K562 (cell line): ENCODE data around the gene SSR2. TPM values are rescaled to one million over a fixed set of nuclear protein-coding genes. Genes with fewer than 3 reads are reported as not detected.

Experiments used
- CBFA2T2 ChIP-seq: fragments of 450-650 bp; conservative IDR thresholded peaks from 2 replicates; pipeline ENCODE4 v1.6.1; 2017; ENCODE audit warnings: mild to moderate bottlenecking
- CREM ChIP-seq: IDR thresholded peaks from 2 replicates; pipeline ENCODE4 v1.6.1; 2014; ENCODE audit warnings: antibody characterized with exemption, low read depth
- FOSL1 ChIP-seq: fragments of 200-800 bp; sonication (Bioruptor generic); conservative IDR thresholded peaks from 2 replicates; pipeline ENCODE4 v1.6.1; 2016; ENCODE audit warnings: missing genetic modification characterization, missing compliant biosample characterization
- LEF1 ChIP-seq: fragments of 450-650 bp; IDR thresholded peaks from 2 replicates; pipeline ENCODE4 v1.6.1; 2016; ENCODE audit warnings: mild to moderate bottlenecking
- YY1 ChIP-seq, 3 experiments: IDR thresholded peaks; 2 replicates each; pipeline ENCODE4 v1.6.1; 2011; ENCODE audit warnings: low read length in 2 of 3, mild to moderate bottlenecking in 2 of 3, moderate library complexity in 2 of 3, borderline replicate concordance in 1 of 3, control low read depth in 1 of 3, low read depth in 1 of 3; ENCODE audit not compliant: insufficient read depth in 3 of 3, insufficient replicate concordance in 2 of 3, control insufficient read depth in 1 of 3, insufficient read length in 1 of 3; ENCODE audit errors: extremely low read depth in 1 of 3
- ZNF143 ChIP-seq: sonication (generic); formaldehyde crosslinking; IDR thresholded peaks from 2 replicates; pipeline ENCODE4 v1.9.0; 2022; ENCODE audit warnings: mild to moderate bottlenecking, missing genetic modification reagents
- ZNF263 ChIP-seq: sonication (generic); formaldehyde crosslinking; IDR thresholded peaks from 2 replicates; pipeline ENCODE4 v1.8.0; 2022; ENCODE audit warnings: mild to moderate bottlenecking, missing genetic modification reagents, borderline replicate concordance
- ZNF561 ChIP-seq: fragments of 450-650 bp; formaldehyde crosslinking; conservative IDR thresholded peaks from 2 replicates; pipeline ENCODE4 v1.4.0; 2020; ENCODE audit warnings: mild to moderate bottlenecking, moderate library complexity
- ZNF75A ChIP-seq: fragments of 450-650 bp; formaldehyde crosslinking; IDR thresholded peaks from 2 replicates; pipeline ENCODE4 v1.4.0; 2020; ENCODE audit warnings: mild to moderate bottlenecking
- polyA plus RNA-seq, 8 experiments: library from polyadenylated mRNA; depleted of rRNA in 4 of 8; stranded (reverse) in 5 of 8; unstranded in 3 of 8; fragments of >200 nt; fragmentation: Nextera tagmentation in 2 of 8; fragmentation: Illumina TruSeq in 1 of 8; extraction: Ambion mirVana in 2 of 8; extraction: Trizol in 1 of 8; gene quantifications; 2 replicates each; pipeline versions ENCODE4 v1.2.1 to v1.2.3, GENCODE V29; 2011 to 2014; ENCODE audit warnings: inconsistent platforms in 1 of 8, missing spikeins in 1 of 8
- total RNA-seq, 7 experiments: library from RNA; depleted of rRNA in 6 of 7; stranded (reverse); fragments of >200 nt in 6 of 7; fragmentation: Illumina TruSeq in 2 of 7; extraction: Trizol in 2 of 7; gene quantifications; 2 replicates each; pipeline versions ENCODE4 v1.2.1 to v1.2.3, GENCODE V29; 2011 to 2021; ENCODE audit warnings: low replicate concordance in 1 of 7
- TF ChIP-seq, protein P1 (sequence below): fragments of 200-400 bp; formaldehyde crosslinking; IDR thresholded peaks from 2 replicates; pipeline ENCODE4 v1.6.1; 2017; ENCODE audit warnings: mild to moderate bottlenecking, low read depth, low read length, moderate library complexity
- TF ChIP-seq, protein P2 (sequence below): sonication (generic); formaldehyde crosslinking; IDR thresholded peaks from 2 replicates; pipeline ENCODE4 v1.8.0; 2022; ENCODE audit warnings: mild to moderate bottlenecking, low read depth, missing genetic modification reagents
- TF ChIP-seq, protein P3 (sequence below): IDR thresholded peaks from 3 replicates; pipeline ENCODE4 v1.6.1; 2011; ENCODE audit warnings: borderline replicate concordance, mild to moderate bottlenecking; ENCODE audit not compliant: insufficient read length, insufficient read depth
- TF ChIP-seq, protein P4 (sequence below): fragments of 450-650 bp; formaldehyde crosslinking; IDR thresholded peaks from 2 replicates; pipeline ENCODE4 v1.4.0; 2022; ENCODE audit warnings: missing genetic modification characterization
- TF ChIP-seq, protein P5 (sequence below), 3 experiments: fragments of 200-800 bp in 1 of 3; sonication (Bioruptor generic) in 1 of 3; sonication (generic) in 1 of 3; formaldehyde crosslinking in 1 of 3; IDR thresholded peaks; 2 replicates each; pipeline versions ENCODE4 v1.6.1 to v1.8.0; 2016 to 2022; ENCODE audit warnings: mild to moderate bottlenecking in 2 of 3, missing compliant biosample characterization in 2 of 3, missing genetic modification characterization in 2 of 3, missing genetic modification reagents in 1 of 3

Gene SSR2
- total and polyA plus RNA-seq, 9 of the 15 experiments (the other 6 are each of a cell fraction or from before 2014, with no cell fraction given), result 161 to 411 (median 240) TPM

DNA sequence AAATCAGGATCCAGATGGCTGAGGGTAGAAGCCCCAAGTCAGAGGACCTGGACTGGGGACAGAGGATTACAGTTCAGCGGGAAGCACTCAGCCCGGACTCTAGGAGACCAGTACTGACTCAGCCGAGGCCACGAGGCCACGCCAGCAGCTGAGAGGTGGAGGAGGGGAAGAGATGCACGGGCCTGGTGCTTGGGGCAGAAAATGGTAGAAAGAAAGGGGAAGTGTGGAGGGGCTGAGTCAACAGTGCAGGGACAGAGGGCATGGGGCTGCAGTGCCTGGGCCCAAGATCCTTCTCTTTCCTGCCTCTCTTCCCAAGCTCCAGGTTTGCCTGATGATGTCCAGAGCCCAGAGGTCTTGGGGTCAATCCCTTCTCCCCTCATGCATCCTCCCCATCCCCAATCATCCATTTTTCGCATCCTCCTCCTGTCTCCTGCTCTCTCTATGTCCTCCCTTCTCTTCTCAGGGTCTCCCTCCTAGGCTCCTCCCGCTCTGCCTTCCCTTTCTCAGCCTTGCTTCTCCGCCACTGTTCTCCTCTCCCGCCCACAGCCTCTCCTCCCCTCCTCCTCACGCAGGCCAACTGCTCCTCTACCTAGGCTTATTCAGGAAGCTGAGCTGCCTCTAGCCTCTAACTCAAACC, 50.1 kb downstream of the SSR2 start (continued):
- TF ChIP-seq, protein P1, sequence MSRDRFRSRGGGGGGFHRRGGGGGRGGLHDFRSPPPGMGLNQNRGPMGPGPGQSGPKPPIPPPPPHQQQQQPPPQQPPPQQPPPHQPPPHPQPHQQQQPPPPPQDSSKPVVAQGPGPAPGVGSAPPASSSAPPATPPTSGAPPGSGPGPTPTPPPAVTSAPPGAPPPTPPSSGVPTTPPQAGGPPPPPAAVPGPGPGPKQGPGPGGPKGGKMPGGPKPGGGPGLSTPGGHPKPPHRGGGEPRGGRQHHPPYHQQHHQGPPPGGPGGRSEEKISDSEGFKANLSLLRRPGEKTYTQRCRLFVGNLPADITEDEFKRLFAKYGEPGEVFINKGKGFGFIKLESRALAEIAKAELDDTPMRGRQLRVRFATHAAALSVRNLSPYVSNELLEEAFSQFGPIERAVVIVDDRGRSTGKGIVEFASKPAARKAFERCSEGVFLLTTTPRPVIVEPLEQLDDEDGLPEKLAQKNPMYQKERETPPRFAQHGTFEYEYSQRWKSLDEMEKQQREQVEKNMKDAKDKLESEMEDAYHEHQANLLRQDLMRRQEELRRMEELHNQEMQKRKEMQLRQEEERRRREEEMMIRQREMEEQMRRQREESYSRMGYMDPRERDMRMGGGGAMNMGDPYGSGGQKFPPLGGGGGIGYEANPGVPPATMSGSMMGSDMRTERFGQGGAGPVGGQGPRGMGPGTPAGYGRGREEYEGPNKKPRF, result no peak
- peak; percentile 95 for TF ChIP-seq ZNF263 (CRISPR knock-in tag)
- TF ChIP-seq, protein P2, sequence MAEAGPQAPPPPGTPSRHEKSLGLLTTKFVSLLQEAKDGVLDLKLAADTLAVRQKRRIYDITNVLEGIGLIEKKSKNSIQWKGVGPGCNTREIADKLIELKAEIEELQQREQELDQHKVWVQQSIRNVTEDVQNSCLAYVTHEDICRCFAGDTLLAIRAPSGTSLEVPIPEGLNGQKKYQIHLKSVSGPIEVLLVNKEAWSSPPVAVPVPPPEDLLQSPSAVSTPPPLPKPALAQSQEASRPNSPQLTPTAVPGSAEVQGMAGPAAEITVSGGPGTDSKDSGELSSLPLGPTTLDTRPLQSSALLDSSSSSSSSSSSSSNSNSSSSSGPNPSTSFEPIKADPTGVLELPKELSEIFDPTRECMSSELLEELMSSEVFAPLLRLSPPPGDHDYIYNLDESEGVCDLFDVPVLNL (CRISPR knock-in tag), result no peak
- TF ChIP-seq ZNF561 (CRISPR knock-in tag), result no peak
- peak; percentile 58; the same call in 1 of the 2 replicates for TF ChIP-seq CREM
- TF ChIP-seq, protein P3, sequence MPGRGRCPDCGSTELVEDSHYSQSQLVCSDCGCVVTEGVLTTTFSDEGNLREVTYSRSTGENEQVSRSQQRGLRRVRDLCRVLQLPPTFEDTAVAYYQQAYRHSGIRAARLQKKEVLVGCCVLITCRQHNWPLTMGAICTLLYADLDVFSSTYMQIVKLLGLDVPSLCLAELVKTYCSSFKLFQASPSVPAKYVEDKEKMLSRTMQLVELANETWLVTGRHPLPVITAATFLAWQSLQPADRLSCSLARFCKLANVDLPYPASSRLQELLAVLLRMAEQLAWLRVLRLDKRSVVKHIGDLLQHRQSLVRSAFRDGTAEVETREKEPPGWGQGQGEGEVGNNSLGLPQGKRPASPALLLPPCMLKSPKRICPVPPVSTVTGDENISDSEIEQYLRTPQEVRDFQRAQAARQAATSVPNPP, result no peak
- TF ChIP-seq, protein P4, sequence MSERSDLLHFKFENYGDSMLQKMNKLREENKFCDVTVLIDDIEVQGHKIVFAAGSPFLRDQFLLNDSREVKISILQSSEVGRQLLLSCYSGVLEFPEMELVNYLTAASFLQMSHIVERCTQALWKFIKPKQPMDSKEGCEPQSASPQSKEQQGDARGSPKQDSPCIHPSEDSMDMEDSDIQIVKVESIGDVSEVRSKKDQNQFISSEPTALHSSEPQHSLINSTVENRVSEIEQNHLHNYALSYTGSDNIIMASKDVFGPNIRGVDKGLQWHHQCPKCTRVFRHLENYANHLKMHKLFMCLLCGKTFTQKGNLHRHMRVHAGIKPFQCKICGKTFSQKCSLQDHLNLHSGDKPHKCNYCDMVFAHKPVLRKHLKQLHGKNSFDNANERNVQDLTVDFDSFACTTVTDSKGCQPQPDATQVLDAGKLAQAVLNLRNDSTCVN, result no peak
- TF ChIP-seq FOSL1 (tag), result peak; percentile 90
- TF ChIP-seq ZNF143, result no peak
- TF ChIP-seq CBFA2T2, result no peak
- TF ChIP-seq ZNF75A, result no peak
- TF ChIP-seq, protein P5, sequence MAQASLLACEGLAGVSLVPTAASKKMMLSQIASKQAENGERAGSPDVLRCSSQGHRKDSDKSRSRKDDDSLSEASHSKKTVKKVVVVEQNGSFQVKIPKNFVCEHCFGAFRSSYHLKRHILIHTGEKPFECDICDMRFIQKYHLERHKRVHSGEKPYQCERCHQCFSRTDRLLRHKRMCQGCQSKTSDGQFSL (CRISPR knock-in tag; IDR thresholded peaks at IDR 0.05), result peak; percentile 76
- TF ChIP-seq, protein P5 (tag; IDR thresholded peaks at IDR 0.05), result no peak
- TF ChIP-seq YY1 (IDR thresholded peaks at IDR 0.05; ENCODE audit: borderline replicate concordance in 1 of 3, control insufficient read depth in 1 of 3, extremely low read depth in 1 of 3, insufficient read depth in 3 of 3, insufficient read length in 1 of 3, insufficient replicate concordance in 2 of 3, low read depth in 1 of 3, low read length in 2 of 3), result peak in 2 of 3 experiments; percentile 43 to 59
- peak; percentile 61; the same call in 1 of the 2 replicates for TF ChIP-seq LEF1
